GM12878 (cell line): ENCODE results near the gene MXRA7. TPM values are rescaled to one million over a fixed set of nuclear protein-coding genes. Genes with fewer than 3 reads are reported as not detected.

Source experiments
- ATAC-seq: fragments of 200-7000 bp; cut with Tn5 transposase; 3 replicates; pipeline ENCODE4 v1.9.1; 2020; ENCODE audit warnings: mild to moderate bottlenecking, moderate library complexity
- BruUV-seq: library from RNA; stranded (reverse); fragments of 400-500 nt; replicated peaks from 2 replicates; lab custom pipeline; 2021; lab: Mats Ljungman, UMichigan
- CTCF ChIA-PET: fragments of 300-600 bp; sonication (Branson Sonifier 250); formaldehyde crosslinking; extraction: SDS; loops from one replicate; lab custom pipeline; 2021; ENCODE audit warnings: inconsistent platforms; lab: Yijun Ruan, JAX
- POLR2A ChIA-PET: fragments of 350-600 bp; formaldehyde crosslinking; extraction: SDS; loops from one replicate; lab custom pipeline; 2021; ENCODE audit warnings: inconsistent platforms; lab: Charles Lee
- RAD21 ChIA-PET: fragments of 300-600 bp; sonication (Branson Sonifier 250); formaldehyde crosslinking; loops from one replicate; lab custom pipeline; 2023; ENCODE audit warnings: antibody characterized with exemption; ENCODE audit not compliant: unreplicated experiment; lab: Charles Lee
- SMC1A ChIA-PET: fragments of 300-600 bp; sonication (Branson Sonifier 250); formaldehyde crosslinking; loops from one replicate; lab custom pipeline; 2023; ENCODE audit not compliant: unreplicated experiment, uncharacterized antibody; lab: Charles Lee
- DNase-seq: peaks from one replicate; pipeline ENCODE4 v3.0.0-alpha.2; 2011; ENCODE audit warnings: low read depth, low spot score
- FAIRE-seq: peaks from 3 replicates; lab custom pipeline; 2011; peaks lifted over from hg19 to GRCh38; lab: Jason Lieb, UNC
- H2AFZ ChIP-seq: 2 replicates; pipeline ENCODE4 v1.6.0; 2011; ENCODE audit warnings: low read depth, low read length, control low read depth; ENCODE audit not compliant: control insufficient read depth
- H3K27ac ChIP-seq: 2 replicates; pipeline ENCODE4 v1.5.1; 2011; ENCODE audit warnings: control low read depth; ENCODE audit not compliant: control insufficient read depth, insufficient read depth
- H3K27me3 ChIP-seq, 2 experiments: replicated peaks in 1 of 2; 2 replicates each; pipeline versions ENCODE4 v1.6.0 to v1.6.1; 2011; ENCODE audit warnings: low read length in 1 of 2; ENCODE audit not compliant: control insufficient read depth in 2 of 2, insufficient read depth in 2 of 2
- H3K36me3 ChIP-seq, 2 experiments: 2 replicates each; pipeline ENCODE4 v1.5.1; 2011; ENCODE audit warnings: low read length in 1 of 2; ENCODE audit not compliant: control insufficient read depth in 2 of 2, insufficient read depth in 2 of 2
- H3K4me1 ChIP-seq: 2 replicates; pipeline ENCODE4 v1.6.1; 2011; ENCODE audit warnings: mild to moderate bottlenecking, low read length, moderate library complexity, mixed read lengths; ENCODE audit not compliant: control insufficient read depth, insufficient read depth
- H3K4me2 ChIP-seq: 2 replicates; pipeline ENCODE4 v1.6.0; 2011; ENCODE audit warnings: control low read depth; ENCODE audit not compliant: control insufficient read depth, insufficient read depth
- H3K4me3 ChIP-seq: fragments of 200-600 bp; sonication (generic); 2 replicates; pipeline ENCODE4 v1.5.1; 2016
- H3K79me2 ChIP-seq: 2 replicates; pipeline ENCODE4 v1.6.0; 2011; ENCODE audit warnings: low read length; ENCODE audit not compliant: control insufficient read depth, insufficient read depth
- H3K9ac ChIP-seq: 2 replicates; pipeline ENCODE4 v1.8.0; 2011; ENCODE audit warnings: low read length, control low read depth, mixed read lengths; ENCODE audit not compliant: control insufficient read depth, insufficient read depth
- H3K9me3 ChIP-seq: replicated peaks from 3 replicates; pipeline ENCODE4 v1.5.1; 2011; ENCODE audit warnings: mild to moderate bottlenecking, low read length; ENCODE audit not compliant: control insufficient read depth, insufficient read depth
- H4K20me1 ChIP-seq: 2 replicates; pipeline ENCODE4 v1.6.0; 2011; ENCODE audit not compliant: control insufficient read depth, insufficient read depth
- BHLHE40 ChIP-seq, 2 experiments: fragments of 450-650 bp in 1 of 2; IDR thresholded peaks; 2 replicates each; pipeline ENCODE4 v1.6.1; 2011 to 2017; ENCODE audit warnings: low read depth in 2 of 2, borderline replicate concordance in 1 of 2, improper control_type of control experiment in 1 of 2, low read length in 1 of 2, mild to moderate bottlenecking in 1 of 2
- CREM ChIP-seq: IDR thresholded peaks from 2 replicates; pipeline ENCODE4 v1.6.1; 2014; ENCODE audit warnings: antibody characterized with exemption, low read depth
- FOS ChIP-seq: IDR thresholded peaks from 3 replicates; pipeline ENCODE4 v1.6.1; 2011; ENCODE audit warnings: borderline replicate concordance; ENCODE audit not compliant: insufficient read length; ENCODE audit errors: extremely low read depth
- GABPA ChIP-seq: IDR thresholded peaks from 2 replicates; pipeline ENCODE4 v1.6.1; 2014; ENCODE audit warnings: antibody characterized with exemption, low read depth, mild to moderate bottlenecking, inconsistent platforms
- KLF5 ChIP-seq: fragments of 450-650 bp; IDR thresholded peaks from 2 replicates; pipeline ENCODE4 v1.6.1; 2014; ENCODE audit warnings: mild to moderate bottlenecking; ENCODE audit not compliant: partially characterized antibody
- PAX5 ChIP-seq: IDR thresholded peaks from 2 replicates; pipeline ENCODE4 v1.6.1; 2011; ENCODE audit warnings: low read depth, low read length, borderline replicate concordance
- PML ChIP-seq: IDR thresholded peaks from 2 replicates; pipeline ENCODE4 v1.6.1; 2012; ENCODE audit warnings: low read length, inconsistent platforms
- SMAD1 ChIP-seq: fragments of 450-650 bp; IDR thresholded peaks from 2 replicates; pipeline ENCODE4 v1.6.1; 2018; ENCODE audit warnings: mild to moderate bottlenecking, low read depth; ENCODE audit not compliant: partially characterized antibody
- SMARCA5 ChIP-seq: fragments of 450-650 bp; IDR thresholded peaks from 2 replicates; pipeline ENCODE4 v1.6.1; 2017; ENCODE audit warnings: mild to moderate bottlenecking
- SUPT20H ChIP-seq: IDR thresholded peaks from 2 replicates; pipeline ENCODE4 v1.6.1; 2011; ENCODE audit warnings: low read depth, mild to moderate bottlenecking, low read length, moderate library complexity, borderline replicate concordance; ENCODE audit not compliant: control insufficient read depth
- SUZ12 ChIP-seq: fragments of 200-600 bp; sonication (generic); IDR thresholded peaks from one replicate; pipeline ENCODE4 v1.6.1; 2018; ENCODE audit warnings: antibody characterized with exemption, mild to moderate bottlenecking; ENCODE audit not compliant: unreplicated experiment
- YY1 ChIP-seq: IDR thresholded peaks from 2 replicates; pipeline ENCODE4 v1.6.1; 2011; ENCODE audit warnings: low read depth, mild to moderate bottlenecking, low read length
- ZNF217 ChIP-seq: fragments of 450-650 bp; IDR thresholded peaks from 2 replicates; pipeline ENCODE4 v1.6.1; 2017; ENCODE audit warnings: antibody characterized with exemption, mild to moderate bottlenecking
- ZNF384 ChIP-seq: IDR thresholded peaks from 2 replicates; pipeline ENCODE4 v1.6.1; 2012; ENCODE audit warnings: low read depth, mild to moderate bottlenecking, low read length, improper control_type of control experiment, borderline replicate concordance
- WGBS: methylation state at CpG from one replicate; pipeline ENCODE4 v1.1.6; 2016; ENCODE audit warnings: low lambda C conversion rate; ENCODE audit not compliant: insufficient replicate concordance, insufficient coverage; ENCODE audit errors: missing lambda C conversion rate; 5-methylcytosine and 5-hydroxymethylcytosine counted together
- in situ Hi-C: fragments of 300-500 bp; cut with MboI; formaldehyde crosslinking; loops from 9 replicates; pipeline ENCODE4 v1.14.3; 2018; ENCODE audit warnings: mixed read lengths
- intact Hi-C: fragments of 100-400 bp; cut with micrococcal nuclease; formaldehyde crosslinking; loops from one replicate; pipeline ENCODE4 v1.14.2; 2022; ENCODE audit not compliant: unreplicated experiment
- polyA plus RNA-seq, 11 experiments: library from polyadenylated mRNA; depleted of rRNA in 4 of 11; unstranded in 6 of 11; stranded (reverse) in 5 of 11; fragments of >200 nt; fragmentation: Nextera tagmentation in 4 of 11; fragmentation: Illumina TruSeq in 1 of 11; extraction: Ambion mirVana in 4 of 11; extraction: Trizol in 1 of 11; gene quantifications; 1 replicate in 1 of 11; 2 replicates in 10 of 11; pipeline versions ENCODE4 v1.2.1 to v1.2.3, GENCODE V29; 2011 to 2016; ENCODE audit warnings: inconsistent platforms in 2 of 11, missing spikeins in 2 of 11, low read depth in 1 of 11
- total RNA-seq, 4 experiments: library from RNA; depleted of rRNA in 3 of 4; stranded (reverse); fragments of >200 nt in 3 of 4; fragmentation: Illumina TruSeq in 1 of 4; extraction: Trizol in 1 of 4; gene quantifications; 2 replicates each; pipeline versions ENCODE4 v1.2.1 to v1.2.3, GENCODE V29; 2013 to 2021
- TF ChIP-seq, protein P1 (sequence below): IDR thresholded peaks from 2 replicates; pipeline ENCODE4 v1.6.1; 2011; ENCODE audit warnings: mild to moderate bottlenecking, low read depth, low read length, moderate library complexity; ENCODE audit not compliant: insufficient replicate concordance

The MXRA7 gene
- total and polyA plus RNA-seq, 10 of the 15 experiments (the other 5 are each of a cell fraction or from before 2014, with no cell fraction given), result 0.03 to 2.0 (median 0.33) TPM

DNA sequence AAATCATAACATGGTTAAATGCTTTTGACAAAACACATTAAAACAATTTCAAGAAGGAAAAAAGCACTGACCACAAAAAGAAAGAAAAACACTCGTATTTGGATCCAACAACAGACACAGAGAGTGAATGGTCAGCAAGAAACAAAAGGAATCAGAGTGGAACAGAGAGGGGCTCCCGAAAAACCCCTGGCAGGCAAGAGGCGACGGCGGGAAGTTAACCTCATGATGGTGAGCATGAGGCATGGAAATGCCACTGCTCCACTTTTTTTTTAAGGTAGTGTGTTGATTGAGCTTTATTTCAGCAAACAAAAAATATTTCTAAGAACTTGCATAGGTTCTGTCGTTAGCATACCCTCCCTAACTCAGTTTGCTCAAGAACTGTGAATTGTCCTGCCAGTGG lies 35.1 kb downstream of the MXRA7 start (continued):
- TF ChIP-seq SMARCA5 (no peak), CREM (no peak), SMAD1 (no peak), ZNF384 (no peak), BHLHE40 (IDR thresholded peaks at IDR 0.05; ENCODE audit: borderline replicate concordance in 1 of 2, low read depth in 2 of 2, low read length in 1 of 2) (no peak), SUZ12 (no peak), SUPT20H (no peak)
- TF ChIP-seq, all 136 proteins: peak for 0

DNA sequence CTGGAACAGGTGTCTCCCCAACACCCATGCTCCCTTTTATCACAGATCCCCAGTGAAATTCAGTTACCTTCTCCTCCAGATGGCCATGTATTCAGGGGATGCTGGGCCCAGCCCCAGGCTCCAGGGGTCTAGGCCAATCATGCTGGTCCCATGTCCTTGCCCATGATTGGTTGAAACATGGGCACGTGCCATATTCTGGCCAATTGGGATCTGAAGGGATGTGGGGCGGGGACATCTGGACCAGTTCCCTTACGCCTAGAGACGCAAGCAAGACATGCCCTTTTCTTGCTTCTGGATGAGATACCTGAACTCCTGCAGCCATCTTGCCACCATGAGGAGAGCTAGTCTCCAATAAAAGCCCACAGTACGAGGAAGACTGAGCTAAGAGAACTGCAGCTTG lies 36.2 kb downstream of the MXRA7 start:
- DNase-seq (no peak), ATAC-seq (no peak), FAIRE-seq (no peak)
- Histone ChIP-seq H2AFZ (no peak overlapping the region), H3K9ac (no peak overlapping the region), H3K9me3 (no peaks in the 10 kb centered on the region; the same call in 2 of the 3 replicates), H3K27ac (no peak overlapping the region), H3K4me1 (peaks cover 5% of the 10 kb centered on the region), H3K79me2 (no peaks in the 10 kb centered on the region), H3K36me3 (no peaks in the 10 kb centered on the region), H3K4me3 (no peak overlapping the region), H4K20me1 (no peaks in the 10 kb centered on the region), H3K4me2 (no peak overlapping the region), H3K27me3 (peaks cover 0 to 5% of the 10 kb centered on the region in 2 experiments; a peak in 2 of 4 replicates)
- BruUV-seq, result no TSS peak
- POLR2A ChIA-PET, result no interaction called here
- in situ Hi-C loops, result no loop called here
- WGBS, result 99% methylated on average over 5 of the region's 5 CpGs
- TF ChIP-seq ZNF217 (no peak), YY1 (no peak), PML (no peak), KLF5 (no peak), GABPA (no peak), PAX5 (no peak), FOS (no peak), SMAD1 (no peak)
- TF ChIP-seq, protein P1, sequence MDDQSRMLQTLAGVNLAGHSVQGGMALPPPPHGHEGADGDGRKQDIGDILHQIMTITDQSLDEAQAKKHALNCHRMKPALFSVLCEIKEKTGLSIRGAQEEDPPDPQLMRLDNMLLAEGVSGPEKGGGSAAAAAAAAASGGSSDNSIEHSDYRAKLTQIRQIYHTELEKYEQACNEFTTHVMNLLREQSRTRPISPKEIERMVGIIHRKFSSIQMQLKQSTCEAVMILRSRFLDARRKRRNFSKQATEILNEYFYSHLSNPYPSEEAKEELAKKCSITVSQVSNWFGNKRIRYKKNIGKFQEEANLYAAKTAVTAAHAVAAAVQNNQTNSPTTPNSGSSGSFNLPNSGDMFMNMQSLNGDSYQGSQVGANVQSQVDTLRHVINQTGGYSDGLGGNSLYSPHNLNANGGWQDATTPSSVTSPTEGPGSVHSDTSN, result no peak
- intact Hi-C loops, result no loop called here
- RAD21 ChIA-PET, result no interaction called here
- CTCF ChIA-PET, result interaction anchor here (0.7 kb wide), 1 partner anchor 50 kb away, joined by 4 read pairs; no protein-coding TSS in a partner anchor
- SMC1A ChIA-PET, result interaction anchor here (1.3 kb wide), 1 partner anchor 16 kb away, joined by 3 read pairs; no protein-coding TSS in a partner anchor
